Transverse colon (tissue), 4 donors: ENCODE results near the gene NUBP1.
"Not testable (repeated sequence)": the region's sequence is repeated elsewhere in the genome, so short reads cannot be mapped to it uniquely, and the experiment has no call there.

ENCODE experiments used
- CTCF ChIP-seq, 5 experiments: fragments of 200-600 bp in 3 of 5; fragments of 450-650 bp in 2 of 5; sonication (generic) in 3 of 5; IDR thresholded peaks; 1 replicate in 2 of 5; 2 replicates in 3 of 5; pipeline ENCODE4 v1.5.1; 2016 to 2017; ENCODE audit warnings: antibody characterized with exemption in 5 of 5, inconsistent platforms in 3 of 5, mild to moderate bottlenecking in 2 of 5, moderate library complexity in 1 of 5
- EP300 ChIP-seq: sonication (generic); formaldehyde crosslinking; IDR thresholded peaks from one replicate; pipeline ENCODE4 v1.6.1; 2017; ENCODE audit warnings: antibody characterized with exemption, low read depth
- POLR2A ChIP-seq: fragments of 450-650 bp; IDR thresholded peaks from one replicate; pipeline ENCODE4 v1.6.1; 2016; ENCODE audit warnings: antibody characterized with exemption, mild to moderate bottlenecking, moderate library complexity
- POLR2AphosphoS5 ChIP-seq, 3 donors: sonication (generic); formaldehyde crosslinking; IDR thresholded peaks; one replicate each; pipeline ENCODE4 v1.6.1; 2016; ENCODE audit warnings: antibody characterized with exemption in 3 of 3

- not testable (repeated sequence) for TF ChIP-seq EP300; CTCF (IDR thresholded peaks at IDR 0.05); POLR2A; POLR2AphosphoS5 (IDR thresholded peaks at IDR 0.05)
These were observed 36.3 kb downstream of the NUBP1 start for GRCh38 chr16:10779908-10780307.
